ENCODE results near the gene GPR4. TPM values are rescaled to one million over a fixed set of nuclear protein-coding genes. Genes with fewer than 3 reads are reported as not detected.

GPR4 gene
- total RNA-seq, 1 experiment from 2014 or later, result 0.23 TPM

DNA sequence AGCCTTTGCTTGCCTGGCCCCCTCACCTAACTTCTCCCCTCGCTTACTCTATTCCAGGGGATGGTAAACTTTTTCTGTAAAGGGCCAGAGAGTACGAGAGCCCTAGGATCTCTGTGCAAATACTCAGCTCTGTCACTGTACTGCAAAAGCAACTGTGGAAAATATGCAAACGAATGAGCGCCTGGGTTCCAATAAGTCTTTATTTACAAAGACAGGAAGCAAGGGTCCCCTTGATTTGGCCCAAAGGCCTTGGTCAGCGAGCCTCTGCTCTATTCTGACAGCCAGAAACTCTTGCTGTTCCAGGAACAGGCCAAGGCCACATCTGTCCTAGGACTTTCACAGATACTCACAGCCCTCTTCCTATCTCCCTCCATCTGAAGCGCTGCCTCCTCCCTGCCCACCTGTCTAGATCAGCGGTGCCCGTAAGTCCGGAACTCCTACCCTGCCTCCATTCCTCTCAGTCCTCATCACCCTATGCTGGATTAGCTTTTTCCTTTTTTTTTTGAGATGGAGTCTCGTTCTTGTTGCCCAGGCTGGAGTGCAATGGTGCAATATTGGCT is 54.7 kb downstream of the GPR4 start:
- in situ Hi-C loops (cut with HindIII; ENCODE audit: low pct_unique_long_range_greater_than_20kb, low sequenced_read_pairs) (no loop called here), intact Hi-C loops (cut with micrococcal nuclease; ENCODE audit: unreplicated experiment) (no loop called here)
- ChIA-PET CTCF (no interaction called here), POLR2A (no interaction called here)
- Histone ChIP-seq H3K36me3 (ENCODE audit: control insufficient read depth, insufficient read depth, low read length) (no peaks in the 10 kb centered on the region), H3K27me3 (ENCODE audit: control insufficient read depth, insufficient read depth, low read length) (no peaks in the 10 kb centered on the region), H3K27ac (ENCODE audit: low read length) (no peak overlapping the region), H3K4me3 (ENCODE audit: low read depth in 2 of 2, low read length in 2 of 2) (no peak overlapping the region), H3K4me1 (ENCODE audit: control insufficient read depth, insufficient read depth, low read length) (no peaks in the 10 kb centered on the region), H3K9me3 (ENCODE audit: control insufficient read depth, insufficient read depth, low read depth, low read length) (no peaks in the 10 kb centered on the region)
- no TSS peak for BruUV-seq (replicated peaks)
- ATAC-seq, result no peak
- no peak for DNase-seq (ENCODE audit: low read depth, low spot score)
- TF ChIP-seq, protein P1, sequence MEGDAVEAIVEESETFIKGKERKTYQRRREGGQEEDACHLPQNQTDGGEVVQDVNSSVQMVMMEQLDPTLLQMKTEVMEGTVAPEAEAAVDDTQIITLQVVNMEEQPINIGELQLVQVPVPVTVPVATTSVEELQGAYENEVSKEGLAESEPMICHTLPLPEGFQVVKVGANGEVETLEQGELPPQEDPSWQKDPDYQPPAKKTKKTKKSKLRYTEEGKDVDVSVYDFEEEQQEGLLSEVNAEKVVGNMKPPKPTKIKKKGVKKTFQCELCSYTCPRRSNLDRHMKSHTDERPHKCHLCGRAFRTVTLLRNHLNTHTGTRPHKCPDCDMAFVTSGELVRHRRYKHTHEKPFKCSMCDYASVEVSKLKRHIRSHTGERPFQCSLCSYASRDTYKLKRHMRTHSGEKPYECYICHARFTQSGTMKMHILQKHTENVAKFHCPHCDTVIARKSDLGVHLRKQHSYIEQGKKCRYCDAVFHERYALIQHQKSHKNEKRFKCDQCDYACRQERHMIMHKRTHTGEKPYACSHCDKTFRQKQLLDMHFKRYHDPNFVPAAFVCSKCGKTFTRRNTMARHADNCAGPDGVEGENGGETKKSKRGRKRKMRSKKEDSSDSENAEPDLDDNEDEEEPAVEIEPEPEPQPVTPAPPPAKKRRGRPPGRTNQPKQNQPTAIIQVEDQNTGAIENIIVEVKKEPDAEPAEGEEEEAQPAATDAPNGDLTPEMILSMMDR (IDR thresholded peaks at IDR 0.05), result no peak
- TF ChIP-seq, protein P2, sequence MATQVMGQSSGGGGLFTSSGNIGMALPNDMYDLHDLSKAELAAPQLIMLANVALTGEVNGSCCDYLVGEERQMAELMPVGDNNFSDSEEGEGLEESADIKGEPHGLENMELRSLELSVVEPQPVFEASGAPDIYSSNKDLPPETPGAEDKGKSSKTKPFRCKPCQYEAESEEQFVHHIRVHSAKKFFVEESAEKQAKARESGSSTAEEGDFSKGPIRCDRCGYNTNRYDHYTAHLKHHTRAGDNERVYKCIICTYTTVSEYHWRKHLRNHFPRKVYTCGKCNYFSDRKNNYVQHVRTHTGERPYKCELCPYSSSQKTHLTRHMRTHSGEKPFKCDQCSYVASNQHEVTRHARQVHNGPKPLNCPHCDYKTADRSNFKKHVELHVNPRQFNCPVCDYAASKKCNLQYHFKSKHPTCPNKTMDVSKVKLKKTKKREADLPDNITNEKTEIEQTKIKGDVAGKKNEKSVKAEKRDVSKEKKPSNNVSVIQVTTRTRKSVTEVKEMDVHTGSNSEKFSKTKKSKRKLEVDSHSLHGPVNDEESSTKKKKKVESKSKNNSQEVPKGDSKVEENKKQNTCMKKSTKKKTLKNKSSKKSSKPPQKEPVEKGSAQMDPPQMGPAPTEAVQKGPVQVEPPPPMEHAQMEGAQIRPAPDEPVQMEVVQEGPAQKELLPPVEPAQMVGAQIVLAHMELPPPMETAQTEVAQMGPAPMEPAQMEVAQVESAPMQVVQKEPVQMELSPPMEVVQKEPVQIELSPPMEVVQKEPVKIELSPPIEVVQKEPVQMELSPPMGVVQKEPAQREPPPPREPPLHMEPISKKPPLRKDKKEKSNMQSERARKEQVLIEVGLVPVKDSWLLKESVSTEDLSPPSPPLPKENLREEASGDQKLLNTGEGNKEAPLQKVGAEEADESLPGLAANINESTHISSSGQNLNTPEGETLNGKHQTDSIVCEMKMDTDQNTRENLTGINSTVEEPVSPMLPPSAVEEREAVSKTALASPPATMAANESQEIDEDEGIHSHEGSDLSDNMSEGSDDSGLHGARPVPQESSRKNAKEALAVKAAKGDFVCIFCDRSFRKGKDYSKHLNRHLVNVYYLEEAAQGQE (IDR thresholded peaks at IDR 0.05; ENCODE audit: insufficient read depth in 1 of 2, low read depth in 2 of 2, low read length in 1 of 2), result no peak
- TF ChIP-seq TCF7L2 (IDR thresholded peaks at IDR 0.05; ENCODE audit: low read depth, low read length) (no peak), SIN3A (IDR thresholded peaks at IDR 0.05; ENCODE audit: borderline replicate concordance, insufficient read depth, low read depth, low read length) (no peak), POLR2AphosphoS5 (IDR thresholded peaks at IDR 0.05; ENCODE audit: low read depth, low read length) (no peak)

DNA sequence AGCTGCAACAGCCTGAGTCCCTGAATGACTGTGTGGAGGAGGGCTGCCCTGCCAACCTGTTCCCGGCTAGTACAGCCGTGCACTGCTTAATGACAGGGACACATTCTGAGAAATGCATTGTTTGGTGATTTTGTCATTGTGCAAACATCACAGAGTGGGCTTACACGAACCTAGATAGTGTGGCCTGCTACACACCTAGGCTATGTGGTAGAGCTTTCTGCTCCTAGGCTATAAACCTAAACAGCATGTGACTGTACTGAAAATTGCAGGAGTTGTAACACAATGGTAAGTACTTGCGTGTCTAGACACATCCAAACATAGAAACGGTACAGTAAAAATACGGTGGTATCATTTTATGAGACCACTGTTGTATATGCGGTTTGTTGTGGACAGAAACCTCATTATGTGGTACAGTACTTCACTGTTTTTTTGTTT is 59.8 kb downstream of the GPR4 start:
- H3K27me3 ChIP-seq (ENCODE audit: control insufficient read depth, insufficient read depth, low read length), result no peaks in the 10 kb centered on the region
- BruUV-seq (replicated peaks), result no TSS peak
- H3K27ac ChIP-seq (ENCODE audit: low read length), result no peak overlapping the region; the same call in 1 of the 2 replicates
- DNase-seq (ENCODE audit: low read depth, low spot score), result no peak
- no peaks in the 10 kb centered on the region for H3K9me3 ChIP-seq (ENCODE audit: control insufficient read depth, insufficient read depth, low read depth, low read length)
- CTCF ChIA-PET, result no interaction called here
- no peak overlapping the region for H3K4me3 ChIP-seq (ENCODE audit: low read depth in 2 of 2, low read length in 2 of 2)
- ATAC-seq, result peak; percentile 80
- POLR2A ChIA-PET, result interaction anchor here (0.6 kb wide), 1 partner anchor 135 kb away, joined by 3 read pairs; no protein-coding TSS in a partner anchor
- in situ Hi-C loops (cut with HindIII; ENCODE audit: low pct_unique_long_range_greater_than_20kb, low sequenced_read_pairs), result no loop called here
- H3K4me1 ChIP-seq (ENCODE audit: control insufficient read depth, insufficient read depth, low read length), result 0 out of 2 replicates have a peak, but pooled peaks cover 4% of the 10 kb centered on the region
- no peaks in the 10 kb centered on the region for H3K36me3 ChIP-seq (ENCODE audit: control insufficient read depth, insufficient read depth, low read length)
- intact Hi-C loops (cut with micrococcal nuclease; ENCODE audit: unreplicated experiment), result no loop called here
- TF ChIP-seq TCF7L2 (IDR thresholded peaks at IDR 0.05; ENCODE audit: low read depth, low read length) (no peak), SIN3A (IDR thresholded peaks at IDR 0.05; ENCODE audit: borderline replicate concordance, insufficient read depth, low read depth, low read length) (no peak), POLR2AphosphoS5 (IDR thresholded peaks at IDR 0.05; ENCODE audit: low read depth, low read length) (no peak)
- TF ChIP-seq, protein P2 (IDR thresholded peaks at IDR 0.05; ENCODE audit: insufficient read depth in 1 of 2, low read depth in 2 of 2, low read length in 1 of 2), result no peak
- TF ChIP-seq, protein P1 (IDR thresholded peaks at IDR 0.05), result no peak
